GM15510 (cell line): ENCODE measurements around the gene OR2J1.

Experiments
- POLR2A ChIP-seq: IDR thresholded peaks from 3 replicates; pipeline ENCODE4 v1.6.1; 2011; ENCODE audit warnings: borderline replicate concordance; ENCODE audit not compliant: insufficient read length; ENCODE audit errors: extremely low read depth

The OR2J1 gene

DNA sequence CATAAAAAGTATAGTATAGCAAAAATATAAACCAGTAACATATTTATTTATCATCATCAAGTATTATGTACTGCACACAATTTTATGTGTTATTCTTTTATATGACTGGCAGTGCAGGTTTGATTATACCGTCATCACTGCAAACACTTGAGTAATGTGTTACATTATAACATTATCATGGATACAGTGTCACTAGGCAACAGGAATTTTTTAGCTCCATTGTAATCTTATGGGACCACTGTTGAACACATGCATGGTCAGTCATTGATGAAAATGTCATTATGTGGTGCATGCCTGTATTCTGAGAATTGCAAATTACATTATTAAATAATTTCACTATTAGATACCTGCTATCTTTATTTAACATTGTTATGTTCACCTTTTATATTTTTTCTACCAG, 42.3 kb downstream of the OR2J1 start:
- no peak for TF ChIP-seq POLR2A

DNA sequence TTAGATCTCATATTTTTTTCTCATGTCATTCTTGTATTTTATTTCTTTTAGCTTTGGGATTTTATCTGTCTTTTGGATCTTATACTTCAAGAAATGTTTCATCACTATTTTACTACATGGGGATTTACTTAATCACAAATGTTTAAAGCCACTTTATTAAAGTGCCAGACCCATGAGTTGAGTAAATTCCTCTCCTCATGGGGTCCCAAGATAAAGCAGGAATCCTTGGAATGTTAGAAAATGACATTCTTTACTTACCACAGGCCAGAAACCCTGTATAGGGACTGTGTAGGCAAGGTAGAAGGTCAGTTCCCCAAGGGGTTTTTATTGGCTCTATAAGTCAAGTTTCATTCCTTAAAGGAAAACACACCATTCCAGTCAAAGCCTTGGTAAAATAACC, 43.0 kb downstream of the OR2J1 start:
- no peak for TF ChIP-seq POLR2A

DNA sequence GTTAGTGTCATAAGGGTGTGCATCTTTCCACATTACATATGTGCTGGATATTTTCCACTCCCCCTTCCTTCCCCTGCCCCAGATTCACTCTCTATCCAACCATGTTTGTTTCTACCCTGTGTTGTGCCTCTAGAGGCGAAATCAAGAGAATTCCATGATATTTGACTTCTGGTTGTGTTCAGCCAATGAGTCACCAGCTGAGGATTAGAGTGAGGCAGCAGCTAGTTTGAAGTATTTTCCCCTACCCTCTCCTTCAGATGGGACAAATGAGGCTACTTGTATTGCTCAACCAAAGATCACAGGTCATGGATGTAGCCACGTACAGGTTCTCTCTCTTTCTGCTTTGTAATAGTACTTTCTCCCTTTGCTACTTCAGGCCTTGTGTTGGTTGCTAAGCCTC, 46.9 kb downstream of the OR2J1 start:
- TF ChIP-seq POLR2A, result no peak

DNA sequence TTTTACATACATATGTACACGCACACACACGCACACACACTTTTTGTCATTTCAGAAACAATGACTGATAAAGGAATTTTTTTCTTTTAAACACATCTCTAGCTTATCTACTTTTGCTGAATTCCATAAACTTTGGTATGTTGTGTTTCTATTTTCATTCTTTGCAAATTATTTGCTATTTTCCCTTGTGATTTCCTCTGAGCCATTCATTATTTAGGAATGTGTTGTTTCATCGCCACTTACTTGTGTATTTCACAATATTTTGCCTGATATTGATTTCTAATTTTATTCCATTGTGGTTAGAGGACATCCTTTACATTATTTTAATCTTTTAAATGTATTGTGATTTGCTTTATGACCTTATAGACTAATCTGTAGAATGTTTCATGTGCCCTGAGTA, 47.8 kb downstream of the OR2J1 start:
- no peak for TF ChIP-seq POLR2A
